ENCODE results near the gene ESRRB.

DNA sequence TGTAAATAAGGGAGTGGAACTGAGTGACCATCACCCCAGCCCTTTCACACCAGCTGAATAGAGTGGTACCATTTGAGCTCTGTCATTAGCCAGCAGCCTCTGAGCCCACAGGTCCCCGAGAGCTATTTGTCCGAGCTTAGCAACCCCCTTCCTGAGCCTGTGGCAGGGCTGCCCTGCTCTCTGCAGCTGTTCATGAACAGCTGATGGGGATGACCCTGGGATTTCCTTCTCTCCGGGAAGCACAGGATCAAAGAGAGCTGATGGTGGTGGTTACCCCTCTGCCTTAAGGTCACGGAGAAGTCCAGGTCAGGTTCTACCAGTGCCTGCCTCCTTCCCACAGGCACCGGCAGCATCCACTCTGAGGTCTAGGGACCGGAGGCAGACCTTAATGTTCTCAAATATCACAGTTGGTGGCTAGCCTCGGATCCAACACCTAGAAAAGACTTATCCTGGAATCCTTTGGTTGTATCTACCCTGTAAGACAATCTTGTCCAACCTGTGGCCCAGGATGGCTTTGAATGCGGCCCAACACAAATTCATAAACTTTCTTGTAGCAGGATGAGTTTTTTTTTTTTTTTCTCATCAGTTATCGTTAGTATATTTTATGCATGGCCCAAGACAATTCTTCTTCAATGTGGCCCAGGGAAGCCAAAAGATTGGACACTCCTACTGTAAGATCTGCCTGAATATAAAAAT is 81.1 kb downstream of the ESRRB start:
- TF ChIP-seq, protein P1, sequence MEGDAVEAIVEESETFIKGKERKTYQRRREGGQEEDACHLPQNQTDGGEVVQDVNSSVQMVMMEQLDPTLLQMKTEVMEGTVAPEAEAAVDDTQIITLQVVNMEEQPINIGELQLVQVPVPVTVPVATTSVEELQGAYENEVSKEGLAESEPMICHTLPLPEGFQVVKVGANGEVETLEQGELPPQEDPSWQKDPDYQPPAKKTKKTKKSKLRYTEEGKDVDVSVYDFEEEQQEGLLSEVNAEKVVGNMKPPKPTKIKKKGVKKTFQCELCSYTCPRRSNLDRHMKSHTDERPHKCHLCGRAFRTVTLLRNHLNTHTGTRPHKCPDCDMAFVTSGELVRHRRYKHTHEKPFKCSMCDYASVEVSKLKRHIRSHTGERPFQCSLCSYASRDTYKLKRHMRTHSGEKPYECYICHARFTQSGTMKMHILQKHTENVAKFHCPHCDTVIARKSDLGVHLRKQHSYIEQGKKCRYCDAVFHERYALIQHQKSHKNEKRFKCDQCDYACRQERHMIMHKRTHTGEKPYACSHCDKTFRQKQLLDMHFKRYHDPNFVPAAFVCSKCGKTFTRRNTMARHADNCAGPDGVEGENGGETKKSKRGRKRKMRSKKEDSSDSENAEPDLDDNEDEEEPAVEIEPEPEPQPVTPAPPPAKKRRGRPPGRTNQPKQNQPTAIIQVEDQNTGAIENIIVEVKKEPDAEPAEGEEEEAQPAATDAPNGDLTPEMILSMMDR (IDR thresholded peaks at IDR 0.05), result no peak
- no peak for TF ChIP-seq POLR2AphosphoS5 (IDR thresholded peaks at IDR 0.05)
- TF ChIP-seq POLR2A (IDR thresholded peaks at IDR 0.05), result no peak
- TF ChIP-seq EP300 (IDR thresholded peaks at IDR 0.05; ENCODE audit: low read depth), result no peak

Measured in transverse colon (tissue), 4 donors.